Adrenal gland (tissue), 5 donors: ENCODE data around the gene GALK2.

Source experiments
- CTCF ChIP-seq, 6 experiments: fragments of 450-650 bp in 4 of 6; fragments of 200-600 bp in 2 of 6; sonication (generic) in 1 of 6; IDR thresholded peaks; 1 replicate in 5 of 6; 2 replicates in 1 of 6; pipeline versions ENCODE4 v1.5.1 to v1.8.0; 2016 to 2021; ENCODE audit warnings: antibody characterized with exemption in 6 of 6, mild to moderate bottlenecking in 2 of 6, moderate library complexity in 1 of 6
- POLR2A ChIP-seq, 2 donors: fragments of 450-650 bp; IDR thresholded peaks; one replicate each; pipeline ENCODE4 v1.6.1; 2017; ENCODE audit warnings: antibody characterized with exemption in 2 of 2, mild to moderate bottlenecking in 2 of 2, moderate library complexity in 1 of 2
- donor health status: DM: no; HTN: no; CAD: no.

GRCh38 chr15:49182128-49182527 lies 12.1 kb downstream of the GALK2 start:
- TF ChIP-seq CTCF (IDR thresholded peaks at IDR 0.05) (no peak), POLR2A (IDR thresholded peaks at IDR 0.05) (no peak)
